Activated CD4-positive, alpha-beta T cell treated with anti-CD3 and anti-CD28 coated beads, Interleukin-2, amount 10 ng/mL, durations not matched to agents 24 days and 14 days (primary cell): Measurements from ENCODE around the gene CBL. TPM values are rescaled to one million over a fixed set of nuclear protein-coding genes. Genes with fewer than 3 reads are reported as not detected.
A peak's percentile ranks its signal among the peaks of the same experiment; 100 is the strongest.
"Not testable (repeated sequence)": the region's sequence is repeated elsewhere in the genome, so short reads cannot be mapped to it uniquely, and the experiment has no call there.

Experiments
- DNase-seq: peaks from one replicate; pipeline ENCODE4 v3.0.0; 2022
- H3K27ac Mint-ChIP-seq: one replicate; pipeline ENCODE4 v1.8.0; 2022; ENCODE audit warnings: mild to moderate bottlenecking, mixed read lengths
- H3K27me3 Mint-ChIP-seq: one replicate; pipeline ENCODE4 v1.8.0; 2022; ENCODE audit warnings: mixed read lengths
- H3K36me3 Mint-ChIP-seq: one replicate; pipeline ENCODE4 v1.8.0; 2022; ENCODE audit warnings: low read depth, mild to moderate bottlenecking, mixed read lengths
- H3K4me1 Mint-ChIP-seq: one replicate; pipeline ENCODE4 v1.8.0; 2021; ENCODE audit warnings: mixed read lengths
- H3K4me3 Mint-ChIP-seq: one replicate; pipeline ENCODE4 v1.8.0; 2022; ENCODE audit warnings: mild to moderate bottlenecking, moderate library complexity, mixed read lengths
- H3K9me3 Mint-ChIP-seq: one replicate; pipeline ENCODE4 v1.8.0; 2021; ENCODE audit warnings: mixed read lengths
- intact Hi-C: fragments of 100-400 bp; cut with micrococcal nuclease; formaldehyde crosslinking; loops from one replicate; pipeline ENCODE4 v1.15.1; 2023
- total RNA-seq: library from RNA; stranded (reverse); gene quantifications from 2 replicates; pipeline ENCODE4 v1.2.3, GENCODE V29; 2022

CBL gene
- total RNA-seq, 1 donor from 2014 or later, result 36.5 TPM

DNA sequence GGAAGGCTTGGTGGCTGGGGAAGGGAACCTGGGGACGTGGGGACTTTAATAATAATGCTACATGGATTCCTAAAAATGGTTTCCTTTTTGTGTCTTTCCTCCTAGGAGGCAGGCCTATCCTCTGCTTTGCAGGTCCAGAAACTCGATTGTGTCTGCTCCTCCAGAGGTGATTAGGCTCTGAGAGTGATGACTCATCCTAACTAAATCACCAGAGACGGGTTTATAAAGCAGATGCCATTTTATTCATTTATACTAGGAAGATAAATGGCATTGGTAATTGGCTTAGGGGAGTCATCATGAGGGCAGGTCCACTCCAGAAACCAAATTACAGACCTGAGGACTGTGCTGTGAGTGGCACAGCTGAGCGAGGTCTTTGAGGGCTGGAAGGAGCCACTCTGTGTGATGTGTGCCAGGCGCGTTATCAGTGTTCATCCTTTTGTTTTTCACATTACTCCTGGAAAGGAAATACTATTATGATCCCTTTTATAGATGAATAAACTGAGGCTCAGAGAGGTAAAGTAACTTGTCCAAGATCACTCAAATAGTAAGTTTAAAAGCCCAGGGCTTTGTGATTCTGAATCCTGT lies 30.6 kb upstream of the CBL start:
- Mint-ChIP-seq H3K27ac (peak overlapping the region; percentile 63), H3K4me1 (peaks cover 17% of the 10 kb centered on the region), H3K27me3 (no peaks in the 10 kb centered on the region), H3K9me3 (no peaks in the 10 kb centered on the region), H3K4me3 (no peak overlapping the region), H3K36me3 (peaks cover 30% of the 10 kb centered on the region)
- DNase-seq, result no peak
- intact Hi-C loops, result no loop called here

DNA sequence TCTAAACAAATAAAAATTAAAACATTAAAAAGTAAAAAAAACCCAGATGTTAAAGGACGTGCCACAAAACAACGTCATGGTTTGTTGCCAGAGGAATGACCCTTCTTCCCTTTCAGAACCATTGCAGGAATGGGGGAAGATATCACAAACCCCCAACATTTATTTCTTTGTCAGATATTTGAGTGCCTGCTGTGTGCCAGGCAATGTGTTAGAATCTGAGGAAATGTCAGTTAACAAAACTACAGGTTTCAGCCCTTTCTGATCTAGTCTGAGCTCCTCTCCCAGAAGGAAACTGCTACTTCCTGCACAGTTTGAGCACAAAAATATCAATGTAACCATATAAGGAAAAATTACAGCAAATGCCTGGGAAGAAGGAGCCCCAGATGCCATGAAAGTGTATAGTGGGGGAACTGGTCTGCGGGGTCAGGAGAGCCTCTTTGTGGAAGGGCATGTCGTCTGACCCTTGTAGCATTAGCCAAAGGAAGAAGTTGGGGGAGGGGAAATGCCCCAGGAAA lies 27.9 kb upstream of the CBL start:
- DNase-seq, result no peak
- H3K4me3 Mint-ChIP-seq, result peak overlapping the region; percentile 24
- no peaks in the 10 kb centered on the region for H3K27me3 Mint-ChIP-seq
- no peaks in the 10 kb centered on the region for H3K9me3 Mint-ChIP-seq
- intact Hi-C loops, result no loop called here
- H3K27ac Mint-ChIP-seq, result peak overlapping the region; percentile 77
- peaks cover 10% of the 10 kb centered on the region for H3K4me1 Mint-ChIP-seq
- H3K36me3 Mint-ChIP-seq, result peaks cover 35% of the 10 kb centered on the region

DNA sequence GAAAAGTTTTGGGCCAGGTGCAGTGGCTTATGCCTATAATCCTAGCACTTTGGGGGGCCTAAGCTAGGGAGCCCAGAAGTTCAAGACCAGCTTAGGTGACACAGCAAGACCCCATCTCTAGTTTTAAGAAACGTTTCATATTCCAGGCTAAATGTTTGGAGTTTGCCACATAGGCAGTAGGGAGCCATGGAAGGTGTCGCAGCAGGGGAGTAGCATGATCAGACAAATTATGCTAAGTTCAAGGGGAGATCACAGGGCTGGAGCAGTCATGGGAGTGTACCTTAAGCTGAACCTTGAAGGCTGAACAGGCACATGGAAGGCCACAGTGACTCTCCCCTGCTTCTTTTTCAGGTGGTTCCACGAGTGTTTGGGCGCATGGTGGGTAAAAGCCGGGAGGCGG lies 26.8 kb upstream of the CBL start:
- Mint-ChIP-seq H3K4me3 (no peak overlapping the region), H3K27me3 (no peaks in the 10 kb centered on the region), H3K36me3 (peaks cover 33% of the 10 kb centered on the region), H3K27ac (no peak overlapping the region), H3K9me3 (no peaks in the 10 kb centered on the region), H3K4me1 (peaks cover 10% of the 10 kb centered on the region)
- DNase-seq, result no peak
- intact Hi-C loops, result no loop called here

DNA sequence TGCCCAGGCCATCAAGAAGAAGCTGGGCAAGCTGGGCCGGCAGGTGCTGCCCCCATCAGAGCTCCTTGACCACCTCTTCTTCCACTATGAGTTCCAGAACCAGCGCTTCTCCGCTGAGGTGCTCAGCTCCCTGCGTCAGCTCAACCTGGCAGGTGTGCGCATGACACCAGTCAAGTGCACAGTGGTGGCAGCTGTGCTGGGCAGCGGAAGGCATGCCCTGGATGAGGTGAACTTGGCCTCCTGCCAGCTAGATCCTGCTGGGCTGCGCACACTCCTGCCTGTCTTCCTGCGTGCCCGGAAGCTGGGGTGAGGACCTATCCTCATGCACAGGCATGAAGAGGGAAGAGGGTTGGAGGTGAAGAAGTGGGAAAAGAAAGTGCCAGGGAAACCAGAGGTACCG lies 26.2 kb upstream of the CBL start:
- peaks cover 10% of the 10 kb centered on the region for H3K4me1 Mint-ChIP-seq
- no peaks in the 10 kb centered on the region for H3K9me3 Mint-ChIP-seq
- H3K4me3 Mint-ChIP-seq, result no peak overlapping the region
- H3K27ac Mint-ChIP-seq, result no peak overlapping the region
- H3K36me3 Mint-ChIP-seq, result peaks cover 30% of the 10 kb centered on the region
- intact Hi-C loops, result no loop called here
- no peaks in the 10 kb centered on the region for H3K27me3 Mint-ChIP-seq
- DNase-seq, result no peak

DNA sequence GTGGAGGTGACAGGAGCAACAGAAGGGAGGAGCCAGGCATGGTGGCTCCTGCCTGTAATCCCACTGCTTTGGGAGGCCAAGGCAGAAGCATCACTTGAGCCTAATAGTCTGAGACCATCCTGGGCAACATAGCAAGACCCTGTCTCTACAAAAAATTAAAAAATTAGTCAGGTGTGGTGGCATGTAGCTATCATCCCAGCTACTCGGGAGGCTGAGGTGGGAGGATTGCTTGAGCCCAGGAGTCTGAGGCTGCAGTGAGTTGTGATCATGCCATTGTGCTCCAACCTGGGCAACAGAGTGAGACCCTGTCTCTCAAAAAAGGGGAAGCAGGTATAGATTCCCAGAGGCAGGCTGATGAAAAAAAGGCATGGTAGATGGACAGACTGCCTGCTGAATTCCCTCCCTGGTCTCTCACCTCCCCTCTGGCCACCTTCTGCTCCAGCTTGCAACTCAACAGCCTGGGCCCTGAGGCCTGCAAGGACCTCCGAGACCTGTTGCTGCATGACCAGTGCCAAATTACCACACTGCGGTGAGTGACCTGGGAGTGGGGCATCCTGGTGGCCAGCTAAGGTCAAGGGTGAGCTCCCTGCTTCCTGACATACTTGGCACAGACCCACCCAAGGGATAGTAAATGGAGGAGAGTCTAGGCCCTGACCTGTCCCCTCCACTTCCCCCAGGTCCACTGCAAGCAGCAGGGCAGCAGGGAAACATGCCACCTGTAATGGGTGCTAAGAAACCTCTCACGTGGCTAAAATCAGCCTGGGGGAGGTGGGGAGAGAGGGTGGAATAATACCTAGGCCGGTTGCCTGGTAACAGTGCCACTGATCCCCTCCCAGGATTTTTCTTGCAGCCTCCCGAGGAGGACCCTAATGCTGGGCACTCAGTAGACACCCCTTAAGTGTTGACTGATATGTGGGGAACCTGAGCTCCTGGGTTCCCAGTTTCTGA lies 25.1 kb upstream of the CBL start:
- H3K4me1 Mint-ChIP-seq, result peaks cover 4% of the 10 kb centered on the region
- H3K36me3 Mint-ChIP-seq, result peaks cover 22% of the 10 kb centered on the region
- H3K9me3 Mint-ChIP-seq, result no peaks in the 10 kb centered on the region
- H3K4me3 Mint-ChIP-seq, result no peak overlapping the region
- H3K27me3 Mint-ChIP-seq, result no peaks in the 10 kb centered on the region
- H3K27ac Mint-ChIP-seq, result no peak overlapping the region
- no peak for DNase-seq
- intact Hi-C loops, result no loop called here

DNA sequence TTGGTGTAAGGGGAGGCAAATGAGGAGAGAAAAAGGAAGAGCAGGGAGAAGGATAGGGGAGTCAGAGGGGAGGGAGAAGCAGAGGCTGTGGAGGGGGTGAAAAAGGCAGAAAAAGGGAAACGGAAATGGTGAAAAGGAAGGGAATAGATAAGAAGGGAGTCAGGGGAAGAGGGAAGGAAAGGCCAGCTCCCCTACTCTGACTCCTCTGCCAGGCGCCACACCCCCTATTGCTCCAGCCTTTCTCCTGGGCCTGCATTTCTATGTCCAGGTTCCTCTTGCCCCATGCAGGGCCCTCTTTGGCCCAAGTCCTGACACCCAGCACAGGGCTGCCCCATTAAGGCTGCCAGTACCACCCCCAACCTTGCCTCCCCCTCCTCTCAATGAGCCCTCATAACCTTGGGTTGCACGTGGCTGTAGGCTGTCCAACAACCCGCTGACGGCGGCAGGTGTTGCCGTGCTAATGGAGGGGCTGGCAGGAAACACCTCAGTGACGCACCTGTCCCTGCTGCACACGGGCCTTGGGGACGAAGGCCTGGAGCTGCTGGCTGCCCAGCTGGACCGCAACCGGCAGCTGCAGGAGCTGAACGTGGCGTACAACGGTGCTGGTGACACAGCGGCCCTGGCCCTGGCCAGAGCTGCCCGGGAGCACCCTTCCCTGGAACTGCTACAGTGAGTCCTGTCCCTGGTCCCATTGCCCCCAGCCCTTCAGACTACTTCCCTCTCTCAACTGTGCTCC lies 24.3 kb upstream of the CBL start:
- no peaks in the 10 kb centered on the region for H3K9me3 Mint-ChIP-seq
- no peak for DNase-seq
- intact Hi-C loops, result no loop called here
- no peak overlapping the region for H3K27ac Mint-ChIP-seq
- H3K4me3 Mint-ChIP-seq, result no peak overlapping the region
- peaks cover 4% of the 10 kb centered on the region for H3K4me1 Mint-ChIP-seq
- H3K27me3 Mint-ChIP-seq, result no peaks in the 10 kb centered on the region
- peaks cover 22% of the 10 kb centered on the region for H3K36me3 Mint-ChIP-seq

DNA sequence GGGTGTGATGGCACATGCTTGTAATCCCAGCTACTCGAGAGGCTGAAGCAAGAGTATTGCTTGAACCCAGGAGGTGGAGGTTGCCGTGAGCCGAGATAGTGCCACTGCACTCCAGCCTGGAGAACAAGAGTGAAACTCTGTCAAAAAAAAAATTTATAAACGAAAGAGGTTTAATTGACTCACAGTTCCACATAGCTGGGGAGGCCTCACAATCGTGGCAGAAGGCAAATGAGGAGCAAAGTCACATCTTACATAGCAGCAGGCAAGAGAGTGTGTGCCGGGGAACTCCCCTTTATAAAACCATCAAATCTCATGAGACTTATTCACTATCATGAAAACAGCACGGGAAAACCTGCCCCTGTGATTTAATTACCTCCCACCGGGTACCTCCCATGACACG lies 21.7 kb upstream of the CBL start:
- H3K9me3 Mint-ChIP-seq, DNase-seq, H3K27me3 Mint-ChIP-seq, H3K4me3 Mint-ChIP-seq, H3K4me1 Mint-ChIP-seq, intact Hi-C loops, H3K27ac Mint-ChIP-seq: not testable (repeated sequence)
- H3K36me3 Mint-ChIP-seq, result peaks cover 16% of the 10 kb centered on the region

DNA sequence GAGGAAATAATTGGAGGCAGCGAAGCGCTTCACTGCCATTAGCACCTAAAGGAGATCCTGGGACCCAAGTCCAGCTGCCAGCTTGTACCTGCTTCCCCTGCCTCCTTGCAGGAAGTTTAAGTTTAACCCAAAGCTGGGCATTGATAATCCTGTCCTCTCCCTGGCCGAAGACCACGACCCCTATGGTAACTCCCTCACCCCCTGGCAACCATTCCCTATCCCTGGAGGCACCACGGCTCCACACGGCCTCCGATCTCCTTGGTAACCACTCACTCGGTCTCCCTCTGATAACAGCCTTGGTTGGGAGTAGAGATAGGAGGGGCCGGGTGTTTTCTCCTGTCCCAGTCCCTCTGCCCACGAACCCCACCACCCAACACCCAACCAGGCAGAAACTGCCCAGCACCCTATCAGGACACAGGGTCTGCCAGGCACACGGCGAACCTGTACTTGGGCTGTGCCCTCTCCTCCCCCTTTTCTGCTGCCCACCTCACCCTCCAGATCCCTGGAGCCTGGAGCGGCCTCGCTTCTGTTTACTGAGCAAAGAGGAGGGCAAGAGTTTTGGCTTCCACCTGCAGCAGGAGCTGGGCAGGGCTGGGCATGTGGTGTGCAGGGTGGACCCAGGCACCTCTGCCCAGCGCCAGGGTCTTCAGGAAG lies 20.0 kb upstream of the CBL start:
- Mint-ChIP-seq H3K4me1 (no peaks in the 10 kb centered on the region), H3K36me3 (peaks cover 11% of the 10 kb centered on the region), H3K4me3 (no peak overlapping the region), H3K27me3 (no peaks in the 10 kb centered on the region), H3K27ac (no peak overlapping the region), H3K9me3 (no peaks in the 10 kb centered on the region)
- DNase-seq, result no peak
- intact Hi-C loops, result no loop called here

DNA sequence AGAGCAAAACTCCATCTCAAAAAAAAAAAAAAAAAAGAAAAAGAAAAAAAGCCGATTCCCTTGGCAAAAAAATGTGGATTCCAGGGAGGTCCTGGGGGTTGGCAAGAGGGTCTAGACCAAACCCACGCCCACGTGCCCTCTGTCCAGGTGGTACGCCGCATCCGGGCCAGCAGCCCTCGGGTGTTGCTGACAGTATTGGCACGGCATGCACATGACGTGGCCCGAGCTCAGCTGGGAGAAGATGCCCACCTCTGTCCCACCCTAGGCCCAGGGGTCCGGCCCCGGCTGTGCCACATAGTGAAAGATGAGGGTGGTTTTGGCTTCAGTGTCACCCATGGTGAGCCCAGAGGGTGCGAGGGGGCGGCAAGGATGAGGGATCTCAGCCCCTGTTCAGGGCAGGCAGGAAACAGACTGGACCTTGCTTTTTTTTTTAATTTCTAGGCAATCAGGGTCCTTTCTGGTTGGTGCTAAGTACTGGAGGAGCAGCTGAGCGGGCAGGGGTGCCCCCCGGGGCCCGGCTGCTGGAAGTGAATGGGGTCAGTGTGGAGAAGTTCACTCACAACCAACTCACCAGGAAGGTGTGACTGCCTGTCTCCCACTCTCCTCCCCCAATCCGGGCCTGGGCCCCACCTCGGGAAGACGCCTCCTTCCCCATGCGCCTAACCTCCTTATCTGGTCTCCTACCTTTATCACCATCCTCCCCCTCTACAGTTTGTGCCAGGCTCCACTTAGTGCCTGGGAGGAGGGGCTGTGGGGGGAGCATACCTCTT lies 18.8 kb upstream of the CBL start:
- DNase-seq, result no peak
- intact Hi-C loops, result no loop called here
- Mint-ChIP-seq H3K4me1 (no peaks in the 10 kb centered on the region), H3K36me3 (peaks cover 4% of the 10 kb centered on the region), H3K27me3 (no peaks in the 10 kb centered on the region), H3K9me3 (no peaks in the 10 kb centered on the region), H3K4me3 (no peak overlapping the region), H3K27ac (no peak overlapping the region)

DNA sequence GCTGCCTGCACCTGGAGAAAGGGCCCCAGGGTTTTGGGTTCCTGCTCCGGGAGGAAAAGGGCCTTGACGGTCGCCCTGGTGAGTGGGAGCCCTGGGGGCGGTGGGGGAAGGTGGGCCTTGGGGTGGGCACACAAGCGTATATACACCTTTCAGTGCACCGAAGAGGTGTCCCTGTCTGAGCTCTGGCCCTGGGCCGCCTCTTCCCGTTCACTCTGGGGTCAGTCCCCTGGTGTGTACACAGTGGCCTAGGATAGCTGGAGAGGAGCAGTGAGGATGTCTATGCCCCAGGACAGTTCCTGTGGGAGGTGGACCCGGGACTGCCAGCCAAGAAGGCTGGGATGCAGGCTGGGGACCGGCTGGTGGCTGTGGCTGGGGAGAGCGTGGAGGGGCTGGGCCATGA lies 18.1 kb upstream of the CBL start:
- Mint-ChIP-seq H3K9me3 (no peaks in the 10 kb centered on the region), H3K27me3 (no peaks in the 10 kb centered on the region), H3K27ac (no peak overlapping the region), H3K4me3 (no peak overlapping the region), H3K36me3 (peaks cover 3% of the 10 kb centered on the region), H3K4me1 (no peaks in the 10 kb centered on the region)
- no peak for DNase-seq
- intact Hi-C loops, result no loop called here

DNA sequence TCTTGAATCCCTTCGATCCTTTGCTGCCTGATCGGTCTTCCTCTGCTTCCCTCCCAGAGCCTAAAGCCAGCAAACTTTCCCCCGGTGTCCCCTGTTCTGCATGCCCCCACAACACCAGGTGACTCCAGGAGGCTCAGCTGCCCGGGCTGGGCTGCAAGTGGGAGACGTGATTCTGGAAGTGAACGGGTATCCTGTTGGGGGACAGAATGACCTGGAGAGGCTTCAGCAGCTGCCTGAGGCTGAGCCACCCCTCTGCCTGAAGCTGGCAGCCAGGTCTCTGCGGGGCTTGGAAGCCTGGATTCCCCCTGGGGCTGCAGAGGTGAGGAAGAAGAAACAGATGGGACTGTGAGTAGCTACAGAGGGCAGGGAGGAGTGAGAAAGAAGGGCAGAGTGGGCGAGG lies 17.3 kb upstream of the CBL start:
- H3K9me3 Mint-ChIP-seq, result no peaks in the 10 kb centered on the region
- H3K4me3 Mint-ChIP-seq, result no peak overlapping the region
- DNase-seq, result no peak
- H3K36me3 Mint-ChIP-seq, result no peaks in the 10 kb centered on the region
- no peaks in the 10 kb centered on the region for H3K4me1 Mint-ChIP-seq
- intact Hi-C loops, result no loop called here
- no peak overlapping the region for H3K27ac Mint-ChIP-seq
- no peaks in the 10 kb centered on the region for H3K27me3 Mint-ChIP-seq

DNA sequence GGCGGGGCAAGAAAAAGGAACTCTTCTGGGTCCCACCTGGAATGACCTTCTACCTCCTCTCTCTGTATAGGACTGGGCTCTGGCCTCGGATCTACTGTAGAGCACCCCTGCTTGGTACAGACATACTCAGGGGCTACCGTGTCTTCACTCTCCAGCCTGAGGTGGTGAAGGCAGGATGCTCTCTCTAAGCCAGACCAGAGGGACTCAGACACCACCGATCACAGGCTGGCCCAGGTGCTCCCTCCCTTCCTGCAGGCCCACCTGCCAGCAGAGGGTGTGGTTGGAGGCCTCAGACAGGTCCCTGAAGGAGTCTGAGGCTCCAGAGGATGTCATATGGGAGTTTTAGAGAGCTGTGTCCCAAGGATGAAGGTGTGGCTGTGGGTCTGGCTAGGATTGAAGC lies 16.7 kb upstream of the CBL start:
- DNase-seq, result no peak
- no peaks in the 10 kb centered on the region for H3K27me3 Mint-ChIP-seq
- no peaks in the 10 kb centered on the region for H3K9me3 Mint-ChIP-seq
- no peaks in the 10 kb centered on the region for H3K4me1 Mint-ChIP-seq
- intact Hi-C loops, result no loop called here
- no peak overlapping the region for H3K27ac Mint-ChIP-seq
- H3K36me3 Mint-ChIP-seq, result no peaks in the 10 kb centered on the region
- no peak overlapping the region for H3K4me3 Mint-ChIP-seq

DNA sequence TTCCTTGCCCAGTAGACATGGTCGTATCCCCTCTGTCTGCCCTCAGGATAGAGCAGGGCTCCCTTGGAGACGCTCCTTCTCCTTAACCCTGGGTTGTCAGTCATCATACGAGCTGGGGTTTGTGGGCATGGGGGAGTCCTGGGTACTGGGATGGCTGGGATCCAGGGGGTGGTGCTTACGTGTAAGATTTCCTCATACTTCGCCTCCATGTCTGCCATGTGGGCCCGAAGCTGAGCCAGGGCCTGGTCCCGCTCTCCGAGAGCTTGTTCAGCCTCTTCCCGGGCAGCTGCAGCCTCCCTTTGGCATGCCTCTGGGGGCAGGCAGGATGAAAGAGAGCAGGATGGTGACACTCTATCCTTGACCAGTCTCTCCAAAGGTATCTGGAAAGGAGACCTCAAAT lies 15.6 kb upstream of the CBL start:
- no peaks in the 10 kb centered on the region for H3K4me1 Mint-ChIP-seq
- intact Hi-C loops, result no loop called here
- no peak overlapping the region for H3K27ac Mint-ChIP-seq
- no peaks in the 10 kb centered on the region for H3K9me3 Mint-ChIP-seq
- no peak for DNase-seq
- no peaks in the 10 kb centered on the region for H3K36me3 Mint-ChIP-seq
- no peaks in the 10 kb centered on the region for H3K27me3 Mint-ChIP-seq
- no peak overlapping the region for H3K4me3 Mint-ChIP-seq
